ENCODE data around the gene CTAG1B.

GRCh38 chrX:154660541-154660940 lies 41.5 kb upstream of the CTAG1B start:
- TF ChIP-seq CTCF (conservative IDR thresholded peaks at IDR 0.05; ENCODE audit: low read length) (no peak), EZH2phosphoT487 (IDR thresholded peaks at IDR 0.05; ENCODE audit: borderline replicate concordance, low read depth, low read length) (no peak)
